Tibial artery (tissue), 4 donors: ENCODE data around the gene ASRGL1.
A peak's percentile ranks its signal among the peaks of the same experiment; 100 is the strongest.

Experiments
- DNase-seq, 2 donors: peaks; one replicate each; pipeline ENCODE4 v3.0.0-alpha.2; 2019
- H3K27ac ChIP-seq, 2 donors: fragments of 200-600 bp; sonication (generic) in 1 of 2; 1 replicate in 1 of 2; 2 replicates in 1 of 2; pipeline ENCODE4 v1.5.1; 2018 to 2019; ENCODE audit warnings: mild to moderate bottlenecking in 1 of 2
- H3K27me3 ChIP-seq, 2 donors: fragments of 200-600 bp; sonication (generic) in 1 of 2; one replicate each; pipeline versions ENCODE4 v1.5.1 to v1.6.0; 2016 to 2019
- H3K36me3 ChIP-seq, 3 donors: fragments of 200-600 bp; sonication (generic) in 2 of 3; one replicate each; pipeline ENCODE4 v1.5.1; 2016 to 2019; ENCODE audit warnings: mild to moderate bottlenecking in 2 of 3
- H3K4me1 ChIP-seq, 4 donors: fragments of 200-600 bp; sonication (generic) in 2 of 4; 1 replicate in 3 of 4; 2 replicates in 1 of 4; pipeline ENCODE4 v1.5.1; 2016 to 2019
- H3K4me3 ChIP-seq, 2 donors: fragments of 200-600 bp; sonication (generic) in 1 of 2; 1 replicate in 1 of 2; 2 replicates in 1 of 2; pipeline ENCODE4 v1.5.1; 2018 to 2019; ENCODE audit warnings: mild to moderate bottlenecking in 2 of 2
- H3K9me3 ChIP-seq, 3 donors: fragments of 200-600 bp; sonication (generic) in 1 of 3; one replicate each; pipeline ENCODE4 v1.5.1; 2016 to 2019
- intact Hi-C: fragments of 100-400 bp; cut with DNase I; formaldehyde crosslinking; loops from one replicate; pipeline ENCODE4 v1.15.0; 2023; ENCODE audit warnings: low total_unique reads
- TF ChIP-seq, protein P1 (sequence below), 2 experiments: fragments of 200-600 bp in 1 of 2; fragments of 450-650 bp in 1 of 2; IDR thresholded peaks; one replicate each; pipeline ENCODE4 v1.5.1; 2017 to 2019; ENCODE audit warnings: antibody characterized with exemption in 2 of 2, mild to moderate bottlenecking in 1 of 2, moderate library complexity in 1 of 2

The ASRGL1 gene

DNA sequence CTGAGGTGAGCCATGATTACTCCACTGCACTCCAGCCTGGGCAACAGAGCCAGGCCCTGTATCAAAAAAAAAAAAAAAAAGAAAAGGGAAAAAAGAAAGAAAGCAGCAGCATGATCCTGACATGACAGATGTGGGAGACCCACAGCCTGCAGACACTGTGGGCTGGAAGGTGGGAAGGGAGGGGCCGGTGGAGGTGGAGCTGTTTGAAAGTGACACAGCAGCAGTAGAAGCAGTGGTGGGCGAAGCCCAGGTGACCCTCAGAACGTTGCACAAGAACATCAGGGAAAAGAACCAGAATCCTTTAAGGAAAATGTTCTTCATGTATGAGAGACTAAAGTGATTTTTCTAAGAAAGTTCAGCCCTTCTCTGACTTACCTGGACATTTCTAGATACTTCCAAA is 55.3 kb downstream of the ASRGL1 start:
- TF ChIP-seq, protein P1, sequence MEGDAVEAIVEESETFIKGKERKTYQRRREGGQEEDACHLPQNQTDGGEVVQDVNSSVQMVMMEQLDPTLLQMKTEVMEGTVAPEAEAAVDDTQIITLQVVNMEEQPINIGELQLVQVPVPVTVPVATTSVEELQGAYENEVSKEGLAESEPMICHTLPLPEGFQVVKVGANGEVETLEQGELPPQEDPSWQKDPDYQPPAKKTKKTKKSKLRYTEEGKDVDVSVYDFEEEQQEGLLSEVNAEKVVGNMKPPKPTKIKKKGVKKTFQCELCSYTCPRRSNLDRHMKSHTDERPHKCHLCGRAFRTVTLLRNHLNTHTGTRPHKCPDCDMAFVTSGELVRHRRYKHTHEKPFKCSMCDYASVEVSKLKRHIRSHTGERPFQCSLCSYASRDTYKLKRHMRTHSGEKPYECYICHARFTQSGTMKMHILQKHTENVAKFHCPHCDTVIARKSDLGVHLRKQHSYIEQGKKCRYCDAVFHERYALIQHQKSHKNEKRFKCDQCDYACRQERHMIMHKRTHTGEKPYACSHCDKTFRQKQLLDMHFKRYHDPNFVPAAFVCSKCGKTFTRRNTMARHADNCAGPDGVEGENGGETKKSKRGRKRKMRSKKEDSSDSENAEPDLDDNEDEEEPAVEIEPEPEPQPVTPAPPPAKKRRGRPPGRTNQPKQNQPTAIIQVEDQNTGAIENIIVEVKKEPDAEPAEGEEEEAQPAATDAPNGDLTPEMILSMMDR (IDR thresholded peaks at IDR 0.05) = no peak
- Histone ChIP-seq H3K36me3 (no peaks in the 10 kb centered on the region), H3K9me3 (no peaks in the 10 kb centered on the region), H3K4me1 (peaks cover 0 to 16% (median 10%) of the 10 kb centered on the region in 4 donors), H3K4me3 (no peak overlapping the region), H3K27me3 (no peaks in the 10 kb centered on the region), H3K27ac (no peak overlapping the region)
- intact Hi-C loops = loop anchor here (10.0 kb wide), 1 partner anchor 302 kb away; no protein-coding TSS in a partner anchor
- peak in 1 of 2 donors; percentile 45 for DNase-seq

DNA sequence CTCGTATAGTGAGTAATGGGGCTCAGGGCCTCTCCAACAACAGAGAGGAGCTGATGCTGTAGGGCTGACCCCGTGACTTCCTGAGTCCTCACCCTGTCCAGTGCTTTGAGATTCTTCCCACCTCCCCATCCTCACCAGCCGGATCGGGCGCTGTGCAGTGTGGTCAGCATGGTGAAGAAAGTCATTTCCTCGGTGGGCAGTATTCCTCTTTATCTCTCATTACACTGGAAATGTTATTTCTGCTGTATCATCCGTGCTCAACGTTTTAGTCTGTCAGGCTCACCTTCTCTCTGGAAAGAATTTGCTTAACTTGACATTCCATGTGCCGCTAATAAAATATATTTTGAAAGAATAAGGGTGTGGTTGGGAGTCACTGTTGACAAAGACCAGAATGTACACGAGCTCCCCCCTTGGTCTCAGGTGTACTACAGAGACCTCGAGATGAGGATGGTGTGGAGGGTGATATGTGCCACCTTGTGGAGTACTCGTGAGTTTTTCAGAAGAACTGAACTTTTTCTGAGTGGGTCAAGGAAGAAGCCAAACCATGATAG is 55.9 kb downstream of the ASRGL1 start:
- Histone ChIP-seq H3K4me1 (peaks cover 0 to 21% (median 14%) of the 10 kb centered on the region in 4 donors), H3K4me3 (no peak overlapping the region), H3K27me3 (no peaks in the 10 kb centered on the region), H3K27ac (no peak overlapping the region), H3K36me3 (no peaks in the 10 kb centered on the region), H3K9me3 (no peaks in the 10 kb centered on the region)
- peak in 1 of 2 donors; percentile 52 for DNase-seq
- intact Hi-C loops = loop anchor here (10.0 kb wide), 1 partner anchor 302 kb away; no protein-coding TSS in a partner anchor
- TF ChIP-seq, protein P1 (IDR thresholded peaks at IDR 0.05) = no peak

DNA sequence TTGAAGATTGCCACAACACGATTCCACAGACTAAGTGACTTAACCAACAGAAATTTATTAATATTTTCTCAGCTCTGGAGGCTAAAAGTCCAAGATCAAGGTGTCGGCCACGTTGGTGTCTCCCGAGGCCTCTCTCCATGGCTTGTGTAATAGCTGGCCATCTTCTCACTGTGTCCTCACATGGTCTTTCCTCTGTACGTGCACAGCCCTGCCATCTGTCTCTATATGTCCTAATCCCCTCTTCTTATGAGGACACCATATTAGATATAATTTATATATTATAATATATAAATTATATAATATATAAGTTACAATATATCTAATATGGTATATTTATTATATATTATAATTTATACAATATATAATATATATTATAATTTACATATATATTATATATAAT is 56.5 kb downstream of the ASRGL1 start:
- Histone ChIP-seq H3K27ac (no peak overlapping the region), H3K9me3 (no peaks in the 10 kb centered on the region)
- intact Hi-C loops = loop anchor here (10.0 kb wide), 1 partner anchor 301 kb away; no protein-coding TSS in a partner anchor

DNA sequence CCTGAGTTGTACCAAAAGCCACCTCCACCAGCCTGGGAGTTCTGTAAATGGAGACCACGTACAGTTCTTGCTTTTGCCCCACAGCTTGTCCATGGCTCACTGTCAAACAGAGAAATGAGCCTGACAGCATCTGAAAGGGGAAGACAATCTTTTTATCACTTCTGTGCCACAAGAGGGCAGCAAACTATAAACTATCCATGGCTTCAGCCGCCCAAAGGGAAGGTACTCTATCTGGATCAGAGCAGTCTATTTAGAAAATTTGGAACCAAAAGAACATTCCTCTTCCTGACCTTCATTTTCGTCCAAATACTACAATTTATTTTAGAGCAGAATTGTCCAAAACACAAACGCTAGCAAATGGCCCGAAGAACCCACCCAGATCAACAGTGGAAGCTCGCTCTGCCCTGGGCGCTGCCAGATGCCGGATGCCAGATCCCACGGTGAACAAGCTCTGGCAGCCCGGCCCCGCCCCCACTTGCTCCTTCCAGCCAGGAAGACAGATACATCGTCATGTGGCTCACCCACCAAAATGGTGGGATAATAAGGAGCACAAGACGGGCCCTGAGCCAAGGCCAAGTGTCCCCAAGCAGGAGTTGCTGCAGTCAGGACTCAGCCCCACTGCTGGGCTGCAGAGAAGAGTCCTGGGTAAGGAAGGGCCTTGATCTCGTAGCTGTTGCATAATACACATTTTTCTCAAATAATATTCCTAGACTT is 57.7 kb downstream of the ASRGL1 start:
- TF ChIP-seq, protein P1 (IDR thresholded peaks at IDR 0.05) = peak; percentile 62 to 76
- peak; percentile 75 to 92 for DNase-seq
- intact Hi-C loops = loop anchor here (5.0 to 10.0 kb wide), 2 partner anchors 147 to 300 kb away; no protein-coding TSS in a partner anchor
- Histone ChIP-seq H3K4me1 (peaks cover 8 to 39% (median 33%) of the 10 kb centered on the region in 4 donors), H3K9me3 (no peaks in the 10 kb centered on the region), H3K4me3 (peak overlapping the region; percentile 36 to 44), H3K27me3 (no peaks in the 10 kb centered on the region), H3K27ac (peak overlapping the region; percentile 63 to 77), H3K36me3 (no peaks in the 10 kb centered on the region)

More for the DNA sequence above, 56.5 kb downstream of the ASRGL1 start:
- TF ChIP-seq, protein P1 (IDR thresholded peaks at IDR 0.05) = no peak
- H3K4me3 ChIP-seq = no peak overlapping the region
- DNase-seq = peak in 1 of 2 donors; percentile 48
- H3K36me3 ChIP-seq = no peaks in the 10 kb centered on the region
- H3K4me1 ChIP-seq = peaks cover 0 to 27% (median 20%) of the 10 kb centered on the region in 4 donors
- no peaks in the 10 kb centered on the region for H3K27me3 ChIP-seq

DNA sequence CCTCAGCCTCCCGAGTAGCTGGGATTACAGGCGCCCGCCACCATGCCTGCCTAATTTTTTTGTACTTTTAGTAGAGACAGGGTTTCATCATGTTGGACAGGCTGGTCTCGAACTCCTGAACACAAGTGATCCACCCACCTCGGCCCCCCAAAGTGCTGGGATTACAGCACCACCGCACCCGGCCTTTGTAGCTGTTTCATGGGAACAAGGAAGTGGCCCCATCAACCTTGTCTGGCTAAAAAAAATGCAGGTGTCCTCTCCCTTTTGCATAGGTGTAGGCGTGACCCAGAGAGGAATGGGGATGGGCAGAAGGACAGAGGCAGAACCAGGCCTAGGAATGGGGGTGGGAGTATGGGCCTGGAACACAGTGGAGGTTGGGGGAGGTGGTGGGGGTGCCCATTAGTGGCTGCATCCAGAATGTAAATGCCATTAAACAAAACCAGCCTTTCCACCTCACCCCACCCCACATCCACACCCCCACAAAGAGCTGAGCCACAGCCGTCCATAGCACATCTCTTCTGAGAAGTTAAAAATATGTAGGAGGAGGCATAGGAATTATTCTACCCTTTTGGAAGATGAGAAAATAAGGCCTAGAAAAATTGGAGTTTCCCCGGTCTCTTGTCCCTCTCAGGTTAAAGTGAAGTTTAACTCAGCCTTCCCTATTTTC is 58.8 kb downstream of the ASRGL1 start:
- intact Hi-C loops = loop anchor here (5.0 to 10.0 kb wide), 2 partner anchors 146 to 299 kb away; no protein-coding TSS in a partner anchor
- Histone ChIP-seq H3K4me3 (no peak overlapping the region), H3K27ac (peak overlapping the region in 1 of 2 donors; percentile 77), H3K4me1 (peaks cover 8 to 49% (median 43%) of the 10 kb centered on the region in 4 donors), H3K36me3 (no peaks in the 10 kb centered on the region), H3K9me3 (no peaks in the 10 kb centered on the region), H3K27me3 (no peaks in the 10 kb centered on the region)
- TF ChIP-seq, protein P1 (IDR thresholded peaks at IDR 0.05) = no peak
- no peak for DNase-seq
